Left ventricle myocardium inferior (tissue), 1 donor: ENCODE measurements around the gene SEC14L1. TPM values are rescaled to one million over a fixed set of nuclear protein-coding genes. Genes with fewer than 3 reads are reported as not detected.
A peak's percentile ranks its signal among the peaks of the same experiment; 100 is the strongest.

Experiments
- DNase-seq: peaks from one replicate; pipeline ENCODE4 v3.0.0-alpha.2; 2020
- H3K27ac ChIP-seq: fragments of 200-600 bp; replicated peaks from 2 replicates; pipeline ENCODE4 v1.8.0; 2021
- H3K27me3 ChIP-seq: fragments of 200-600 bp; 2 replicates; pipeline ENCODE4 v1.8.0; 2021; ENCODE audit warnings: low read depth
- H3K36me3 ChIP-seq: fragments of 200-600 bp; 2 replicates; pipeline ENCODE4 v1.8.0; 2021
- H3K4me1 ChIP-seq: fragments of 200-600 bp; 2 replicates; pipeline ENCODE4 v1.8.0; 2021
- H3K4me3 ChIP-seq: fragments of 200-600 bp; 2 replicates; pipeline ENCODE4 v1.8.0; 2021; ENCODE audit warnings: mild to moderate bottlenecking, moderate library complexity
- H3K9me3 ChIP-seq: fragments of 200-600 bp; replicated peaks from 2 replicates; pipeline ENCODE4 v1.8.0; 2021
- CTCF ChIP-seq: fragments of 200-600 bp; IDR thresholded peaks from 2 replicates; pipeline ENCODE4 v1.8.0; 2021; ENCODE audit warnings: antibody characterized with exemption, mild to moderate bottlenecking, borderline replicate concordance
- intact Hi-C: fragments of 100-400 bp; cut with micrococcal nuclease; formaldehyde crosslinking; loops from one replicate; pipeline ENCODE4 v1.11.0; 2022
- total RNA-seq: library from RNA; stranded (reverse); fragmentation: NEBNext Ultra II Directional; extraction: Animal tissue kit (Norgen Biotek cat#: 25700); gene quantifications from one replicate; pipeline ENCODE4 v1.2.1, GENCODE V29; 2021
- donor health status: DM: no; HTN: yes; CAD: no; lungs with severe emphysema.

The SEC14L1 gene
- total RNA-seq, 1 donor from 2014 or later: 55.5 TPM

GRCh38 chr17:77193653-77194052 is 52.9 kb downstream of the SEC14L1 start:
- no peaks in the 10 kb centered on the region for H3K27me3 ChIP-seq
- H3K4me3 ChIP-seq: no peak overlapping the region
- no peak overlapping the region for H3K27ac ChIP-seq
- intact Hi-C loops: no loop called here
- H3K36me3 ChIP-seq: peaks cover 79% of the 10 kb centered on the region
- H3K4me1 ChIP-seq: peaks cover 31% of the 10 kb centered on the region
- TF ChIP-seq CTCF: no peak
- no peaks in the 10 kb centered on the region for H3K9me3 ChIP-seq
- DNase-seq: no peak

GRCh38 chr17:77194179-77194578 is 53.4 kb downstream of the SEC14L1 start:
- no peak overlapping the region for H3K4me3 ChIP-seq
- intact Hi-C loops: no loop called here
- H3K4me1 ChIP-seq: peaks cover 26% of the 10 kb centered on the region
- H3K27ac ChIP-seq: no peak overlapping the region
- no peaks in the 10 kb centered on the region for H3K27me3 ChIP-seq
- TF ChIP-seq CTCF: no peak
- peaks cover 84% of the 10 kb centered on the region for H3K36me3 ChIP-seq
- no peak for DNase-seq
- H3K9me3 ChIP-seq: no peaks in the 10 kb centered on the region

- Histone ChIP-seq H3K27me3 (no peaks in the 10 kb centered on the region), H3K9me3 (no peaks in the 10 kb centered on the region), H3K4me1 (peaks cover 22% of the 10 kb centered on the region), H3K27ac (no peak overlapping the region), H3K4me3 (no peak overlapping the region), H3K36me3 (peaks cover 100% of the 10 kb centered on the region)
- TF ChIP-seq CTCF: no peak
- intact Hi-C loops: no loop called here
- no peak for DNase-seq
Observed at GRCh38 chr17:77196251-77196650, 55.5 kb downstream of the SEC14L1 start.

- Histone ChIP-seq H3K36me3 (peaks cover 100% of the 10 kb centered on the region), H3K9me3 (no peaks in the 10 kb centered on the region)
- intact Hi-C loops: no loop called here
Observed at GRCh38 chr17:77197115-77197514, 56.3 kb downstream of the SEC14L1 start.

GRCh38 chr17:77200711-77201110 is 59.9 kb downstream of the SEC14L1 start:
- Histone ChIP-seq H3K4me3 (no peak overlapping the region), H3K27ac (peak overlapping the region; percentile 52), H3K27me3 (no peaks in the 10 kb centered on the region), H3K4me1 (peaks cover 36% of the 10 kb centered on the region), H3K9me3 (no peaks in the 10 kb centered on the region), H3K36me3 (peaks cover 99% of the 10 kb centered on the region)
- no peak for DNase-seq
- no peak for TF ChIP-seq CTCF
- intact Hi-C loops: loop anchor here (10.0 kb wide), 1 partner anchor 106 kb away; no protein-coding TSS in a partner anchor

More at GRCh38 chr17:77197115-77197514, 56.3 kb downstream of the SEC14L1 start:
- Histone ChIP-seq H3K4me1 (peaks cover 14% of the 10 kb centered on the region), H3K27me3 (no peaks in the 10 kb centered on the region), H3K4me3 (no peak overlapping the region), H3K27ac (no peak overlapping the region)
- no peak for DNase-seq
- no peak for TF ChIP-seq CTCF
